Measurements from ENCODE around the gene MYO16.

Gene MYO16

GRCh38 chr13:109253316-109253715 is 623.9 kb downstream of the MYO16 start:
- ATAC-seq (no peak), DNase-seq (no peak)
- H3K27ac Mint-ChIP-seq = no peak overlapping the region
- no peaks in the 10 kb centered on the region for H3K36me3 Mint-ChIP-seq (ENCODE audit: low read depth)
- peaks cover 7% of the 10 kb centered on the region for H3K9me3 Mint-ChIP-seq
- H3K4me3 Mint-ChIP-seq = no peak overlapping the region
- H3K4me1 Mint-ChIP-seq = no peaks in the 10 kb centered on the region
- H3K27me3 Mint-ChIP-seq = peaks cover 3% of the 10 kb centered on the region

DNA sequence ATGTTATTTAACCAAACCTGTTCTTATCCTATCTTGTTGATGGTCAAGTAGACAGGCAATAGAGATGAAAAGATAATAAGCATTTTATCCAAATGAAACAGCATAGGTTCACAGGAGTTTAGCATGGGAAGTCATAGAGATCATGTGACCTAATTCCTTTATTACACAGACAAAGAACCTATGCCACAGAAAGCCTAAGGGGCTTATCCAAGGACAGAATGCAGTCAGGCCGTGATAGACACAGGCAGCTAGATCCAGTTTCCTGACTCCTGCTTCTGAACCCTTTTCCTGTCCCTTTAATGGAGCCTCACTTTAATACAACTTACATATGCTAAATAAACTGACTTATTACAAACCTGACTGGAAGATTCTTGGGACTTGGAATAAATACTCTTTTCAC is 624.9 kb downstream of the MYO16 start:
- H3K9me3 Mint-ChIP-seq = no peaks in the 10 kb centered on the region

DNA sequence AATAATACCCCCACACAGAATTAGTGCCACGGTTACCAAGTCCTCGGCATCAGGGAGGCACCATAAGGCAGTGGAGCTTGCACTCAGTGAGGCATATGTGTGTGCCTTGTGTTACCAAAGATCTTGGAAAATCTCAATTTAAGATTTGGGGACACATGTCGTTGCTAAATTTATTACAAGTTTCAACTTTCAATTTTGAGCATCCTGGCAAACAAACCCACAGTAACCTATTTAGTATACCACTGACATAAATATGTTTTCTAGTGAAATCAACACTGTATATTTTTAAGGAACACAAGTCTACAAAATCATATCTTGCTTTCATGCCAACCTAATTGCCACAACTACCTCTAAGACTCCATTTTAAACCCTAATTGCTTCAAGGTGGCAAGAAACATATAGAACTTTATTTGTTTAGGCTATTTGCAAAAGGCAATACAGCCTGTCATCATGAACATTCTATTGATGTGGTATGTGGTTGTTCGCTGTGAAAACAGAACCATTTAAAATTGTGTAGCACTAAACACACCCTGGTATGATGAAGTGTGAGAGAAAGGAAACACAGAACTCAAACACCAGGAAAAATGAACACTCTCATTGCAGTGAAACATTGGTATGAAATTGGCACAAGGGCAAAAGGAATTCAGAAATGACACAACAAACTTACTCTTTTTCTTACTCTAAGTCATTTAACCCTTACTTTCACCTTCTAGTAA is 625.9 kb downstream of the MYO16 start:
- no peak overlapping the region for H3K4me3 Mint-ChIP-seq
- H3K27ac Mint-ChIP-seq = no peak overlapping the region
- DNase-seq = no peak
- no peaks in the 10 kb centered on the region for H3K36me3 Mint-ChIP-seq (ENCODE audit: low read depth)
- ATAC-seq = no peak
- no peaks in the 10 kb centered on the region for H3K4me1 Mint-ChIP-seq
- peaks cover 3% of the 10 kb centered on the region for H3K27me3 Mint-ChIP-seq
- no peaks in the 10 kb centered on the region for H3K9me3 Mint-ChIP-seq

More for the DNA sequence above, 624.9 kb downstream of the MYO16 start:
- Mint-ChIP-seq H3K27ac (no peak overlapping the region), H3K27me3 (peaks cover 3% of the 10 kb centered on the region), H3K4me3 (no peak overlapping the region), H3K36me3 (ENCODE audit: low read depth) (no peaks in the 10 kb centered on the region), H3K4me1 (no peaks in the 10 kb centered on the region)
- DNase-seq (no peak), ATAC-seq (no peak)

GRCh38 chr13:109256866-109257760 is 627.7 kb downstream of the MYO16 start:
- no peaks in the 10 kb centered on the region for H3K4me1 Mint-ChIP-seq
- no peaks in the 10 kb centered on the region for H3K9me3 Mint-ChIP-seq
- H3K4me3 Mint-ChIP-seq = no peak overlapping the region
- no peaks in the 10 kb centered on the region for H3K36me3 Mint-ChIP-seq (ENCODE audit: low read depth)
- no peak for ATAC-seq
- H3K27me3 Mint-ChIP-seq = peaks cover 1% of the 10 kb centered on the region
- no peak for DNase-seq
- H3K27ac Mint-ChIP-seq = no peak overlapping the region

Data from activated naive CD8-positive, alpha-beta T cell treated with anti-CD3 and anti-CD28 coated beads, Interleukin-2, amount 50 U/mL, for 24 hours (primary cell).